HepG2 (cell line): ENCODE measurements around the gene MKRN1.

Experiments used
- FOXK2 ChIP-seq: fragments of 450-650 bp; IDR thresholded peaks from 2 replicates; pipeline ENCODE4 v1.6.1; 2016
- HNRNPK ChIP-seq: fragments of 200-400 bp; formaldehyde crosslinking; IDR thresholded peaks from 2 replicates; pipeline ENCODE4 v1.6.1; 2018; ENCODE audit warnings: low read length, low read depth, moderate library complexity, mild to moderate bottlenecking; ENCODE audit not compliant: poor library complexity, severe bottlenecking
- HOXA7 ChIP-seq: sonication (generic); formaldehyde crosslinking; IDR thresholded peaks from 2 replicates; pipeline ENCODE4 v1.8.1; 2022; ENCODE audit warnings: mild to moderate bottlenecking, missing genetic modification reagents, moderate library complexity
- KAT8 ChIP-seq: IDR thresholded peaks from 2 replicates; pipeline ENCODE4 v1.6.1; 2016; ENCODE audit warnings: missing genetic modification reagents, missing compliant biosample characterization
- MYNN ChIP-seq: sonication (generic); formaldehyde crosslinking; IDR thresholded peaks from 2 replicates; pipeline ENCODE4 v1.4.0; 2020; ENCODE audit warnings: mild to moderate bottlenecking, low read depth, missing genetic modification reagents
- POLR2AphosphoS5 ChIP-seq: IDR thresholded peaks from 2 replicates; pipeline ENCODE4 v1.6.1; 2012; ENCODE audit warnings: low read depth, low read length
- RBFOX2 ChIP-seq: fragments of 200-400 bp; formaldehyde crosslinking; IDR thresholded peaks from 2 replicates; pipeline ENCODE4 v1.6.1; 2017; ENCODE audit warnings: low read depth, mild to moderate bottlenecking, low read length
- ZBTB7A ChIP-seq: sonication (generic); formaldehyde crosslinking; IDR thresholded peaks from 2 replicates; pipeline ENCODE4 v1.8.0; 2022; ENCODE audit warnings: mild to moderate bottlenecking, missing genetic modification reagents
- TF ChIP-seq, protein P1 (sequence below): sonication (generic); formaldehyde crosslinking; IDR thresholded peaks from 2 replicates; pipeline ENCODE4 v1.4.0; 2020; ENCODE audit warnings: missing genetic modification reagents
- TF ChIP-seq, protein P2 (sequence below): IDR thresholded peaks from 2 replicates; pipeline ENCODE4 v1.6.1; 2016; ENCODE audit warnings: low read depth, borderline replicate concordance
- TF ChIP-seq, protein P3 (sequence below): sonication (generic); formaldehyde crosslinking; IDR thresholded peaks from 2 replicates; pipeline ENCODE4 v1.5.0; 2020; ENCODE audit warnings: mild to moderate bottlenecking, missing genetic modification reagents, moderate library complexity
- TF ChIP-seq, protein P4 (sequence below): sonication (generic); formaldehyde crosslinking; IDR thresholded peaks from 2 replicates; pipeline ENCODE4 v1.9.0; 2022; ENCODE audit warnings: missing genetic modification reagents, mild to moderate bottlenecking, borderline replicate concordance
- TF ChIP-seq, protein P5 (sequence below): sonication (generic); formaldehyde crosslinking; IDR thresholded peaks from 2 replicates; pipeline ENCODE4 v1.5.0; 2020; ENCODE audit warnings: mild to moderate bottlenecking, missing genetic modification reagents

DNA sequence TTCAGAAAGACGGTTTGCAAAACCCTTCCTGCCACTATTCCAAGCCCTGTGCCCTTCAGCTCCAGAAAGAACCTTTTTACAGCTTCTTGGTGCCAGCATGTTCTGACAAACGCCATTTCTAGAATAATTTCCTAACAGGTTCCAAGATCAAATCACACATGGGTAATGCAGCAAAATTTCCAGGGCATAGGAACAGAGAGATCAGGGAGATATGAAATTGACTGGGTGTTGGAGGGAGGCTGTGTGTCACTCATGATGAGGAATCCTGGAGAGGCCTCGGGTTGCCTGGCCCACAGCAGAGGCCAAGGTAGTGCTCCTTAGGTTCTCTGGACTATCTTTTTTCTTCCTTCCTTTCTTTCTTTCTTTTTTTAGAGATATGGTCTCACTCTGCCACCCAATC, 45.9 kb downstream of the MKRN1 start:
- TF ChIP-seq, protein P1, sequence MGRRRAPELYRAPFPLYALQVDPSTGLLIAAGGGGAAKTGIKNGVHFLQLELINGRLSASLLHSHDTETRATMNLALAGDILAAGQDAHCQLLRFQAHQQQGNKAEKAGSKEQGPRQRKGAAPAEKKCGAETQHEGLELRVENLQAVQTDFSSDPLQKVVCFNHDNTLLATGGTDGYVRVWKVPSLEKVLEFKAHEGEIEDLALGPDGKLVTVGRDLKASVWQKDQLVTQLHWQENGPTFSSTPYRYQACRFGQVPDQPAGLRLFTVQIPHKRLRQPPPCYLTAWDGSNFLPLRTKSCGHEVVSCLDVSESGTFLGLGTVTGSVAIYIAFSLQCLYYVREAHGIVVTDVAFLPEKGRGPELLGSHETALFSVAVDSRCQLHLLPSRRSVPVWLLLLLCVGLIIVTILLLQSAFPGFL (CRISPR knock-in tag): no peak
- TF ChIP-seq, protein P2, sequence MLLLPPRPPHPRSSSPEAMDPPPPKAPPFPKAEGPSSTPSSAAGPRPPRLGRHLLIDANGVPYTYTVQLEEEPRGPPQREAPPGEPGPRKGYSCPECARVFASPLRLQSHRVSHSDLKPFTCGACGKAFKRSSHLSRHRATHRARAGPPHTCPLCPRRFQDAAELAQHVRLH: no peak
- TF ChIP-seq FOXK2 (no peak), HNRNPK (no peak), ZBTB7A (CRISPR knock-in tag) (no peak), KAT8 (no peak), POLR2AphosphoS5 (no peak), HOXA7 (CRISPR knock-in tag) (no peak), MYNN (CRISPR knock-in tag) (no peak), RBFOX2 (no peak)
- TF ChIP-seq, protein P3, sequence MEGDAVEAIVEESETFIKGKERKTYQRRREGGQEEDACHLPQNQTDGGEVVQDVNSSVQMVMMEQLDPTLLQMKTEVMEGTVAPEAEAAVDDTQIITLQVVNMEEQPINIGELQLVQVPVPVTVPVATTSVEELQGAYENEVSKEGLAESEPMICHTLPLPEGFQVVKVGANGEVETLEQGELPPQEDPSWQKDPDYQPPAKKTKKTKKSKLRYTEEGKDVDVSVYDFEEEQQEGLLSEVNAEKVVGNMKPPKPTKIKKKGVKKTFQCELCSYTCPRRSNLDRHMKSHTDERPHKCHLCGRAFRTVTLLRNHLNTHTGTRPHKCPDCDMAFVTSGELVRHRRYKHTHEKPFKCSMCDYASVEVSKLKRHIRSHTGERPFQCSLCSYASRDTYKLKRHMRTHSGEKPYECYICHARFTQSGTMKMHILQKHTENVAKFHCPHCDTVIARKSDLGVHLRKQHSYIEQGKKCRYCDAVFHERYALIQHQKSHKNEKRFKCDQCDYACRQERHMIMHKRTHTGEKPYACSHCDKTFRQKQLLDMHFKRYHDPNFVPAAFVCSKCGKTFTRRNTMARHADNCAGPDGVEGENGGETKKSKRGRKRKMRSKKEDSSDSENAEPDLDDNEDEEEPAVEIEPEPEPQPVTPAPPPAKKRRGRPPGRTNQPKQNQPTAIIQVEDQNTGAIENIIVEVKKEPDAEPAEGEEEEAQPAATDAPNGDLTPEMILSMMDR (CRISPR knock-in tag): no peak
- TF ChIP-seq, protein P4, sequence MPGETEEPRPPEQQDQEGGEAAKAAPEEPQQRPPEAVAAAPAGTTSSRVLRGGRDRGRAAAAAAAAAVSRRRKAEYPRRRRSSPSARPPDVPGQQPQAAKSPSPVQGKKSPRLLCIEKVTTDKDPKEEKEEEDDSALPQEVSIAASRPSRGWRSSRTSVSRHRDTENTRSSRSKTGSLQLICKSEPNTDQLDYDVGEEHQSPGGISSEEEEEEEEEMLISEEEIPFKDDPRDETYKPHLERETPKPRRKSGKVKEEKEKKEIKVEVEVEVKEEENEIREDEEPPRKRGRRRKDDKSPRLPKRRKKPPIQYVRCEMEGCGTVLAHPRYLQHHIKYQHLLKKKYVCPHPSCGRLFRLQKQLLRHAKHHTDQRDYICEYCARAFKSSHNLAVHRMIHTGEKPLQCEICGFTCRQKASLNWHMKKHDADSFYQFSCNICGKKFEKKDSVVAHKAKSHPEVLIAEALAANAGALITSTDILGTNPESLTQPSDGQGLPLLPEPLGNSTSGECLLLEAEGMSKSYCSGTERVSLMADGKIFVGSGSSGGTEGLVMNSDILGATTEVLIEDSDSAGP (CRISPR knock-in tag): no peak
- TF ChIP-seq, protein P5, sequence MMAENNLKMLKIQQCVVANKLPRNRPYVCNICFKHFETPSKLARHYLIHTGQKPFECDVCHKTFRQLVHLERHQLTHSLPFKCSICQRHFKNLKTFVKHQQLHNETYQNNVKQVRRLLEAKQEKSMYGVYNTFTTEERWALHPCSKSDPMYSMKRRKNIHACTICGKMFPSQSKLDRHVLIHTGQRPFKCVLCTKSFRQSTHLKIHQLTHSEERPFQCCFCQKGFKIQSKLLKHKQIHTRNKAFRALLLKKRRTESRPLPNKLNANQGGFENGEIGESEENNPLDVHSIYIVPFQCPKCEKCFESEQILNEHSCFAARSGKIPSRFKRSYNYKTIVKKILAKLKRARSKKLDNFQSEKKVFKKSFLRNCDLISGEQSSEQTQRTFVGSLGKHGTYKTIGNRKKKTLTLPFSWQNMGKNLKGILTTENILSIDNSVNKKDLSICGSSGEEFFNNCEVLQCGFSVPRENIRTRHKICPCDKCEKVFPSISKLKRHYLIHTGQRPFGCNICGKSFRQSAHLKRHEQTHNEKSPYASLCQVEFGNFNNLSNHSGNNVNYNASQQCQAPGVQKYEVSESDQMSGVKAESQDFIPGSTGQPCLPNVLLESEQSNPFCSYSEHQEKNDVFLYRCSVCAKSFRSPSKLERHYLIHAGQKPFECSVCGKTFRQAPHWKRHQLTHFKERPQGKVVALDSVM: no peak
